Fibroblast of lung (primary cell): ENCODE measurements around the gene CYP2W1. TPM values are rescaled to one million over a fixed set of nuclear protein-coding genes. Genes with fewer than 3 reads are reported as not detected.
"Not testable (repeated sequence)": the region's sequence is repeated elsewhere in the genome, so short reads cannot be mapped to it uniquely, and the experiment has no call there.

Source experiments
- DNase-seq, 2 donors: peaks; one replicate each; pipeline versions ENCODE4 v3.0.0 to v3.0.0-alpha.2; 2010; ENCODE audit warnings: low read depth in 2 of 2
- H2AFZ ChIP-seq: 2 replicates; pipeline ENCODE4 v1.5.1; 2012; ENCODE audit warnings: low read length, control low read depth, inconsistent platforms
- H3K27ac ChIP-seq: 2 replicates; pipeline ENCODE4 v1.5.1; 2011; ENCODE audit warnings: low read length, control low read depth; ENCODE audit not compliant: insufficient read depth
- H3K27me3 ChIP-seq: 2 replicates; pipeline ENCODE4 v1.5.1; 2011; ENCODE audit warnings: mild to moderate bottlenecking, low read length; ENCODE audit not compliant: control insufficient read depth, insufficient read depth
- H3K36me3 ChIP-seq: 2 replicates; pipeline ENCODE4 v1.5.1; 2011; ENCODE audit warnings: low read length; ENCODE audit not compliant: control insufficient read depth, insufficient read depth
- H3K4me1 ChIP-seq: 2 replicates; pipeline ENCODE4 v1.5.1; 2011; ENCODE audit warnings: low read length; ENCODE audit not compliant: control insufficient read depth, insufficient read depth; ENCODE audit errors: extremely low read depth
- H3K4me2 ChIP-seq: 2 replicates; pipeline ENCODE4 v1.5.1; 2011; ENCODE audit warnings: low read length, control low read depth; ENCODE audit not compliant: insufficient read depth; ENCODE audit errors: extremely low read depth
- H3K4me3 ChIP-seq, 4 experiments: fragments of 200-600 bp in 1 of 4; sonication (generic) in 1 of 4; replicated peaks in 1 of 4; 2 replicates each; pipeline ENCODE4 v1.5.1; 2011 to 2016; ENCODE audit warnings: low read length in 4 of 4, low read depth in 3 of 4, mild to moderate bottlenecking in 3 of 4, control low read depth in 2 of 4, inconsistent platforms in 1 of 4, mixed read lengths in 1 of 4; ENCODE audit not compliant: insufficient read depth in 1 of 4; ENCODE audit errors: control extremely low read depth in 1 of 4
- H3K79me2 ChIP-seq: 2 replicates; pipeline ENCODE4 v1.5.1; 2012; ENCODE audit warnings: mild to moderate bottlenecking, low read length, inconsistent platforms; ENCODE audit not compliant: control insufficient read depth, insufficient read depth
- H3K9ac ChIP-seq: 2 replicates; pipeline ENCODE4 v1.5.1; 2011; ENCODE audit warnings: mild to moderate bottlenecking, low read length, control low read depth; ENCODE audit not compliant: insufficient read depth
- H3K9me3 ChIP-seq: 2 replicates; pipeline ENCODE4 v1.5.1; 2012; ENCODE audit warnings: low read depth, low read length; ENCODE audit not compliant: control insufficient read depth, insufficient read depth
- H4K20me1 ChIP-seq: 2 replicates; pipeline ENCODE4 v1.5.1; 2011; ENCODE audit warnings: low read length; ENCODE audit not compliant: control insufficient read depth, insufficient read depth; ENCODE audit errors: extremely low read depth
- EZH2 ChIP-seq: IDR thresholded peaks from 2 replicates; pipeline ENCODE4 v1.5.1; 2012; ENCODE audit warnings: low read length, control low read depth, mild to moderate bottlenecking; ENCODE audit errors: missing control alignments
- polyA plus RNA-seq, 2 donors: library from polyadenylated mRNA; depleted of rRNA in 1 of 2; stranded (reverse) in 1 of 2; unstranded in 1 of 2; fragments of >200 nt; gene quantifications; 2 replicates each; pipeline ENCODE4 v1.2.1, GENCODE V29; 2011 to 2012; ENCODE audit warnings: missing spikeins in 1 of 2
- total RNA-seq: library from RNA; depleted of rRNA; stranded (reverse); fragments of >200 nt; gene quantifications from 2 replicates; pipeline ENCODE4 v1.2.1, GENCODE V29; 2014

CYP2W1 gene
- total and polyA plus RNA-seq, 2 donors (not counting 1 experiment from before 2014, with no cell fraction given): not detected

GRCh38 chr7:999941-1000935 is 17.3 kb downstream of the CYP2W1 start:
- no peak for DNase-seq
- no peak overlapping the region for H3K4me3 ChIP-seq
- no peak overlapping the region for H3K9ac ChIP-seq
- no peaks in the 10 kb centered on the region for H3K79me2 ChIP-seq
- H3K4me1 ChIP-seq: no peaks in the 10 kb centered on the region
- H3K9me3 ChIP-seq: no peaks in the 10 kb centered on the region
- H3K4me2 ChIP-seq: no peak overlapping the region
- H3K27me3 ChIP-seq: no peaks in the 10 kb centered on the region
- peaks cover 7% of the 10 kb centered on the region for H3K36me3 ChIP-seq
- H2AFZ ChIP-seq: no peak overlapping the region
- TF ChIP-seq EZH2: no peak
- no peak overlapping the region for H3K27ac ChIP-seq
- no peaks in the 10 kb centered on the region for H4K20me1 ChIP-seq

GRCh38 chr7:1001069-1001770 is 18.2 kb downstream of the CYP2W1 start:
- H3K4me3 ChIP-seq, H2AFZ ChIP-seq, H3K36me3 ChIP-seq, DNase-seq, H3K4me2 ChIP-seq, H4K20me1 ChIP-seq, H3K9me3 ChIP-seq, H3K27me3 ChIP-seq, H3K79me2 ChIP-seq, H3K9ac ChIP-seq, H3K4me1 ChIP-seq, H3K27ac ChIP-seq: not testable (repeated sequence)

DNA sequence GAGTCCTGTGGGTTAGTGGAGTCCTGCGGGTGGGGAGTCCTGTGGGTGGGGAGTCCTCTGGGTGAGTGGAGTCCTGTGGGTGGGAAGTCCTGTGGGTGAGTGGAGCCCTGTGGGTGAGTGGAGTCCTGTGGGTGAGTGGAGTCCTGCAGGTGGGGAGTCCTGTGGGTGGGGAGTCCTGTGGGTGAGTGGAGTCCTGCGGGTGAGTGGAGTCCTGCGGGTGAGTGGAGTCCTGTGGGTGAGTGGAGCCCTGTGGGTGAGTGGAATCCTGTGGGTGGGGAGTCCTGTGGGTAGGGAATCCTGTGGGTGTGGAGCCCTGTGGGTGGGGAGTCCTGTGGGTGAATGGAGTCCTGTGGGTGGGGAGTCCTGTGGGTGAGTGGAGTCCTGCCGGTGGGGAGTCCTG is 19.0 kb downstream of the CYP2W1 start:
- not testable (repeated sequence) for H3K4me2 ChIP-seq, H4K20me1 ChIP-seq, DNase-seq, H3K4me3 ChIP-seq, H3K27me3 ChIP-seq, H3K9me3 ChIP-seq, H2AFZ ChIP-seq, H3K36me3 ChIP-seq, H3K27ac ChIP-seq, H3K79me2 ChIP-seq, H3K9ac ChIP-seq, H3K4me1 ChIP-seq

GRCh38 chr7:1002445-1002844 is 19.5 kb downstream of the CYP2W1 start:
- H2AFZ ChIP-seq, H3K4me2 ChIP-seq, H3K9ac ChIP-seq, H3K4me1 ChIP-seq, H3K9me3 ChIP-seq, H3K27me3 ChIP-seq, H3K4me3 ChIP-seq, H3K79me2 ChIP-seq, H3K27ac ChIP-seq, H4K20me1 ChIP-seq, DNase-seq, H3K36me3 ChIP-seq: not testable (repeated sequence)
